Measurements from ENCODE around the gene CDH18.
"Not testable (repeated sequence)": the region's sequence is repeated elsewhere in the genome, so short reads cannot be mapped to it uniquely, and the experiment has no call there.

The CDH18 gene

DNA sequence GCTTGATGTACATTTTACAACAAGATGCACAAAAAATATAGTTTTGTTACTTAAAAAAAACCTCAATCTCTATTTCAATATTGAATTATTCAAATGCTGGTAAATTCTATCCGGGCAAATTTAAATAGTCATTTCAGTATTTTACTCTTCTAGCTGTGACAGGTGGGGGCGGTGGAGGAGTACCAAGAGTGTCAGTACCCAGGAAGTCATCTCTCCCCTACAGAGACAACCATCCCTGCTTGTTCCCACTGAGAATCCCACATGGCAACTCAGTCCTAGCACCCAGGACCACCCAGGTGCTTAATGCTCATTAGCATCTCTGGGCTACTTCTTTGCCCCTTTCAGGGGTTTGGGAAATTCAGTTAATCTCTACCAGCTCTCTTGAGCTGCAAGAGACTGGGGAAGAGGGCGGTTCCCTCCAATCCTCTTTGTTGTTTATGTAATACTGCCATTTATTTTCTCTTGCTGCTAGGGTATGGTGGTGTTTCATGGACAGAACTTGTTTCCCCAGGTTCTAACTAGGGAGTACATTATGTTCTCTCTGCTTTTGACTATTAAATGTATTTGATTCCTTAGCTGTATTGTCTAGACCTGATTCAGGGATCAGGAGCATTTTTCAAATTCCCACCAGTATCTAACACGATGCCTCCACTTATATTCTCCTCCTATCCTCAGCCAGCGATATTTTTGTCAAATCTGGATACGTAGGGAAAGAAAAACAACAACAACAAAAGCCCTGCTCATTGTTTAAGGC is 122.5 kb downstream of the CDH18 start:
- in situ Hi-C loops (cut with MboI; ENCODE audit: low sequenced_read_pairs), result no loop called here

DNA sequence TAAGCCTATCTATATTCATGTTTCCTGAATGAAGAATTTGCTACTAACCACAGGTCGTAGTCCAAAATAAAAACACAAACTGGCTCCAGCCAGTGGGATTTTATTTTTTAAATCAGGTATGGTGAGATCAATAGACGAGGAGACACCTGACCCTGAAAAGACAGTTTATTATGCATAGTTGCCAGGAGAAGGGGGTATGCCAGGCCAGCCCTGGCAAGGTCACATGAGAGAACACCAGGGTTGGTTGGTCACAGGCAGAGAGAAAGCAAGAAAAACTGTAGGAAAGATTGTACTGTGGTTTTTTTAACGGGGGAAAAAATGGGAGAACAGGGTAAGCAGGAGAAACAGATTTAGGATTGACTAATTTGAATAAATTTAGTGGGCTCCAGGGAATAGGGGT is 125.3 kb downstream of the CDH18 start:
- in situ Hi-C loops (cut with MboI; ENCODE audit: low sequenced_read_pairs), result no loop called here

DNA sequence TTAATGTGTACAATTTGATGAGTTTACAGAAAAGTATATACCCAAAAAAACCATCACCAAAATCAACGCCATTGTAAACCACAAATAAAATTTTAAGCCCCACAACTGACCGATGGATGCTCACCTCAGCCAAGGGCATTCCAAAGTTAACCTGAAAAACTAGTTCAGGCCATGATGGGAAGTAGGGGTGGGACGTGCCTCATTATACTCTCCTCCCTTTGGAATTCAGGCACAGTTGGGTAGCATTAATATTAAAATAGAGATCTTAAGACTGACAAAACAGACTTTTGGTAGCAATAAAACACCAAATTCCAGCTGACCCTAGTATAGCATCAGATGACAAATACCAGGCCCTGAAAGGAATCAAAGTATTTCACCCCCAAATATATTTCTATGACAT is 129.0 kb downstream of the CDH18 start:
- in situ Hi-C loops (cut with MboI; ENCODE audit: low sequenced_read_pairs), result no loop called here

DNA sequence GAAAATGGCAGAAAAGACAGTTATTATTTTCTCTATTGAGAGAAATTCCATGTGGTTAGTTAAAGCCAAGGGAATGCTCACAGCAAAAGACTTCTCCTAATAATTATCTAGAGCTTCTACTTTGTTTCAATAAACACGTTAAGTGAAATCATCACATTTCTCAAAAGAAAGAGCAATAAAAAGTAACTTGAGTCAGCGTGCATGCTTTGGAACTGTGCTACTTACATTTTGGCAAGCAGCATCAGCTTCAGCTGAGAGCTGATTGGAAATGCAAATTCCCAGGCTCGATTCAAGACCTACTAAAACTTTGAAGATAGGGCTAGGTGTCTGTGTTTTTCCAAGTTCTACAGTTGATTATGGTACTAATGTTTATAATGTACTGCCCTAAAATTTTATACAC is 132.1 kb downstream of the CDH18 start:
- in situ Hi-C loops (cut with MboI; ENCODE audit: low sequenced_read_pairs), result no loop called here

DNA sequence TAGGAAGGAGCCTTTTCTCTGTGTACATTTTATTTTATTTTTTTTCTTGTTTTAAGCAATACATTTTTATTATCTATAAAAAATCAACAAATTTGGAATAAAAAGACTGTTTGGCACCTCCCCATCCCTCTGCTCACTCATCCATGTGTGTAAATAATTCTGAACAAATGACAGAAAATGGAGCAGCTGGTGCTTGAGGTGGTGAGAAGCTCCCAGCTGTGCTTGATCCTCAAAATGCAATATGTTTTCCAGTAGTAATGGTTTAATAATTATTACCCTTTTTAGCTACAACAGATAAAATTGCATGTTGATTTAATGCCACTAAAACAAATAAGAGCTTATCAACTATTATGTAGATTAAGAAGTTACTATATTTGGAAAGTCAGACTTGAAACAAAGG is 132.5 kb downstream of the CDH18 start:
- in situ Hi-C loops (cut with MboI; ENCODE audit: low sequenced_read_pairs), result no loop called here

DNA sequence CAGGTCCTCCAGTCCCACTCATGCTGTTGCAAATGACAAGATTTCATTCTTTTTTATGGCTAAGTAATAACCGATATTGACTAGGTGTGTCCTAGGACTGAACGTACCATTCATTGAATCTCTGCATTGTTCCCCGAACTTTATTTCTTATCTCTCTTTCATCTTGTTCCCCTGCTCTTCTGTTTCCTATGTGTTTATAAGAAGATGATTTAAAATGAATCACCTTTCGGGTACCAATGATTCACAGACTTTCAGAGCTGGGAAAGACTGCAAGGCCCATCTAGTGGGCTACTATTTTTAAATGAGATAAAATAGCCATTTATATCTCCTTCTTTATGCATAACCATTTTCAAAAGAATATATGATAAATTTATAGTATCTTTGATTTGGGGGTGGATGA is 133.0 kb downstream of the CDH18 start:
- in situ Hi-C loops (cut with MboI; ENCODE audit: low sequenced_read_pairs), result no loop called here

DNA sequence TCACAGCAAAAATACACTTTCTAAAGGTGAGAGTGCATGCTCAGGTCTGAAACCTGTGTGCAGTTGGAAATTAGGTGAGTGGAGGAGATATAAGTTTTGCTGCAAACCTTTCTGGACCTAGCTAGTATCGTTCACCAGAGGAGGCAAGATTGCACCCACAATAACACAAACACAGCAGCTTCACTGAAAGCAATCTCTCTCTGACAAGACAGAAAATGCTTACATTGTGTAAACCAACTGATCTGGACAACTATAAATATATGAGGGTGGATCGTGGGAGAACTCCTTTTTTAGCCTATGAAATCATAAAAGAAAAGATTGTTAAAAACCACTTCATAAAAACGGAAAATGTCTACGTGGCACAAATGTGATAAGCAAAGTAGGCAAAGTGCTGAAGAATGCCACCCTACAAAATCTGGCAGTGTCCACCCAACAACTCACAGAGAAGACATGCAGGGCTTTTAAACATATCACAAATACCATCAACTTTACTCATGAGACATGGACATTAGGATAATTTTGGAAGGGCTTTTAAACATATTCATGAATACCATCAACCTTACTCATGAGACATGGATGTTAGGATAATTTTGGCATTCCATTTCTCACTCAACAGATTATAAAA is 134.3 kb downstream of the CDH18 start:
- in situ Hi-C loops (cut with MboI; ENCODE audit: low sequenced_read_pairs), result no loop called here

DNA sequence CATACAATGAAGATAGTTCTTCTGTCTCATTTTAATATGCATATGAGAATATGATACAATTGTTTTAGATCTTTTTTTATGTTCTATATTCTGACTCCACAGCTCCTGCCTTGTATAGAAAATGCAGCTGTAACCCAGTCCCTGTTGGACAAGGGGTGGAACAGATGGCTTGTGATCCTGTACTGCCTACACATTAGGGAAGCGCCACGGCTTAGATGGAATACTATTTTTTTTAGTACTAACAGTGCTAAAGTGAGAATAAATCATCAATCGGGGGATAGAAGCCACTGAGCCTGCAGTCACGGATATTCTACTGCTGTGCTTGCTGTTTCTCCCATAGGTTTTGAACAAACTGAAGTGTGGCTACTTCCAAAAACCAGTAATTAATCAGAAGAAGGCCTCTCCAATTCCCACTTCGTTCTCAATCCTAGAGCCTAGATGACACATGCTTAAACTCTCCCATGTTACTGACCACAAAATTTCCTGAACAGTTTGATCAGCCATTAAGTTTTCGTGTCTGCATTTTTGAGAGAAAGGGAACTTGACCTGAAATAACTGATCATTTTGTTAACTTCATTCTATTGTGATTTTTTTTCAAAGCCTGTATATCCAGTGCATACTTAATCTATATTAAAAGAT is 150.3 kb downstream of the CDH18 start:
- in situ Hi-C loops (cut with MboI; ENCODE audit: low sequenced_read_pairs), result no loop called here

DNA sequence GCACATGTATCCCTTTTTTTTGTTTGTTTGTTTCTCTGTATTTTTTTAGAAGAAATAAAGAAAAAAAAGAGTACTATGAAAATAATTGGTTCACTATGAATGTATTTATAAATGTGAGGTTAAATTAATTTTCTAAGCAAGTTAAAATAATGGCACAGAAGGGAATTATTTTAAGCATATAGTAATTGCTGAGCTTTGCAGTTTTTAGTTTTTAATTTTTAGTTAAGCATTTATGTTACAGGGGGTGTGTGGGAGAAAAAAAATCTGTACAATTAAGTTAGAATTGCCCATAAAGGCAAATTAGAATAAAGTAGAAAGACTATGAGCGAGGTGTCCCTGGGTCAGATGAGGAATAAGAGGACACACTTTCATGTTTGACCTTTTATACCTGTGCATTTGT is 152.6 kb downstream of the CDH18 start:
- in situ Hi-C loops (cut with MboI; ENCODE audit: low sequenced_read_pairs), result no loop called here

DNA sequence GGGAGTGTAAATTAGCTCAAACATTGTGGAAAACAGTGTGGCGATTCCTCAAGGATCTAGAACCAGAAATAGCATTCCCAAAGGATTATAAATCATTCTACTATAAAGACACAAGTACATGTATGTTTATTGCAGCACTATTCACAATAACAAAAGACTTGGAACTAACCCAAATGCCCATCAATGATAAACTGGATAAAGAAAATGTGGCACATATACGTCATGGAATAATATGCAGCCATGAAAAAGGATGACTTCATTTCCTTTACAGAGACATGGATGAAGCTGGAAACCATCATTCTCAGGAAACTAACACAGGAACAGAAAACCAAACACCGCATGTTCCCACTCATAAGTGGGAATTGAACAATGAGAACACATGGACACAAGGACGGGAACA is 175.3 kb downstream of the CDH18 start:
- in situ Hi-C loops (cut with MboI; ENCODE audit: low sequenced_read_pairs), result not testable (repeated sequence)

DNA sequence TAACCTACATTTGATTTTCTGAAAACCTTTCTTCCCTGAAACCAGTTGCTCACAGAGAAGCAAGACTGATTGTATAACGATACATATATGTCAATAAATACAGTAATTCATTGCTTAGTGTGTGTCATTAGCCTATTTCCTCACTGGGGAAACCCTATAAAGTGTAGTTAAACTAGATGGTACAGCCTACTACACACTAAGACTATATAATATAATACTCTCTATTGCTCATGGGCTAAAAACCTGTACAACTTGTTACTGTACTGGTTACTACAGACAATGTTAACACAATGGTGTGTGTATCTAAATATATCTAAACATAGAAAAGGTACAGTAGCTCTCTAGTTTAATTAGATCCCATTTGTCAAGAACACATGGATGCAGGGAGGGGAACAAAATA is 181.2 kb downstream of the CDH18 start:
- in situ Hi-C loops (cut with MboI; ENCODE audit: low sequenced_read_pairs), result no loop called here

DNA sequence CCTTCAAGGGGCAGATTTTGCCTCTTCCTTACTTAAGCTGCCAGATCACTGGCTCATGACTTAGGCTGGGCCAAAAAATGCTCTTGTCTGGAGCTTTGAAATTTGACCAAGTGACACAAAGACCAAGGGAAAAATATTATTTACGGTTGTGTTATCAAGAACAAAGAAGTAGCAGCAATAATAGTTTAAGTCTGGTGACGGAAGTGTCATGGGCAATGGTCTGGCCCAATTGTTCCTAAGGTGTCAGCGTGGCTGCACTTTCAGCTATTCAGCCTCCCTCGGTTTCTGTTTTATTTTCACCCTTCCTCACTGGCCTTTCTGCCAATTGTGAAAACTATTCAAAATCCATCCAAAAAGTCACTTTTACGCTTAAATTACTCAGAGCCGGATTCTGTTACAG is 185.3 kb downstream of the CDH18 start:
- in situ Hi-C loops (cut with MboI; ENCODE audit: low sequenced_read_pairs), result no loop called here

DNA sequence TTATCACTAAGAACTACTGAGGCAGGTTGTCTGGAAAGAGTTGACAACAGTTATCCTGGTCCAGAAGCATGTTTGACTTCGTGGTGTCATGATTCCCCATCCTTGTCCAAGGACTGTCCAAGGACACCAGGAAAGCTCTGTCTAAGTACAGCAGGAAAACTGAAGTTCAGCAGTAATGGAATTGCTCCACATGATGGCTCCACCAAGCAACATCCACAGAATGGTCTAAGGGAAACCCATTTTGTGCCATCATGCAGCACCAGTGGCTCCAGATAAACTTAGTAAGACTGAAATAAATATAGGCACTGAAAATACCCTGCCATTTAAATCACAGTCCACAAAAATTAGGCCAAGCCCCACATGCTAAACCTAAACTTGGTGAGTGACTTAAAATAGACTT is 192.8 kb downstream of the CDH18 start:
- in situ Hi-C loops (cut with MboI; ENCODE audit: low sequenced_read_pairs), result no loop called here

DNA sequence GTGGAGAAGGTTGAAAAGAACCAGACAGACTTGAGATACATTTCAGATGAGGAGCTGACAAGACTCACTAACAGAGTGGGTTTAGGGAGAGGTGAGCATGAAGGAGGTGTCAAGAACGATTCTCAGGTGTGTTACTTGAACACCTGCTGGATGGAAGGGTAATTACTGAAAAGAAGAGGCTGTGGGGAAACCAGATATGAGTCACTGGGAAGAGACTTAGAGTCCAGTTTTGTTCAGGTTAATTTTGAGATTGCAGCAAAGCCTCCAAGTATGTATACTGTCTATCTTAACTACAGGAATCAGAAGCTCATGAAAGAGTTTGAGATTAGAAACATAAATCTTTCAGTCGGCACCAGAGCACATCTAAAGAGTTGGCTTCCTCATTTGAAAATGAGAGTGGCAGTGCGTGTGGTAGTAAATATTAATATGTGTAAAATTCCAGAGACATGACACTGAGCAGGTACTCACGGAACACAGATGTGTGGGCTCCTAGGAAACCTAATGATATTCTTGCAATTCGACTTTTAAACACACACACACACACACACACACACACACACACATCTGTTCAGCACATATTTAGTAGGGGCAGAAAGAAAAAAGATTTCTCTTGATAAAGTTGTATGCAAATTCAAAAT is 197.1 kb downstream of the CDH18 start:
- in situ Hi-C loops (cut with MboI; ENCODE audit: low sequenced_read_pairs), result no loop called here

DNA sequence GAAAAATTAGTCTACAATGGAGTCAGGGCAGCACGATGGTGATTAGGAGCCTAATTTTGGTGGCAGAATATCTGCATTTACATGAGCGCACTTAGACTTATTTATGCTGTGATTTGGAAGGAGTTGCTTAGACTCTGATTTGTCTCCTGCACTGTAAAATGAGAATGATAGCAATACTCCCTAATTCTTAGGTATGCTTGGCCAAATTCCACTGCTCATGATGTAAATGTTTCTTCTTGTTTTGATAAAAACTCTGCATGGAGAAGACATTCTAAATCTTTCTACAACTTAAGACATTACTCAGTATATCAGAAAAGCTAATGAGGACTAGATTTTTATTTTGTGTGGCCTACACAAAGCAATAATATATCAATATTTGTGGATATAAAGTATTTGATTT is 205.4 kb downstream of the CDH18 start:
- in situ Hi-C loops (cut with MboI; ENCODE audit: low sequenced_read_pairs), result no loop called here

DNA sequence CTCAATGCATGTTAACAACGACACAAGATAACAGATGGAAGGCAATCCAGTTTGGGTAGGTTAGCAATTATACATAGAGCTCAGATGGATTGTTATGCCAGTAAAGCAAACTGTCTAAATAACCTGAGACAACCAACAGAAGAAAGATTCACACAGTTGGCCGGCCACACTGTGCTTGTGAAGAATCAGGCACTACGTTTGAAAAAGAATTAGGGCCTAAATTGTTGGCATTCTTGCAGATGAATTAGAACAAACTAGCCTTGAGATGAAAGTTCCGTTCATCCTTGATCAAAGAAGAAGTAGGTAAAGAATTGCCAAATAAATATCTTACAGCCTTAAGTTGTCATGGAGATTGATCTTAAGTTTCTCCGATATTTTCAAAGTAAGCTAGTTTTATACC is 210.6 kb downstream of the CDH18 start:
- in situ Hi-C loops (cut with MboI; ENCODE audit: low sequenced_read_pairs), result no loop called here

DNA sequence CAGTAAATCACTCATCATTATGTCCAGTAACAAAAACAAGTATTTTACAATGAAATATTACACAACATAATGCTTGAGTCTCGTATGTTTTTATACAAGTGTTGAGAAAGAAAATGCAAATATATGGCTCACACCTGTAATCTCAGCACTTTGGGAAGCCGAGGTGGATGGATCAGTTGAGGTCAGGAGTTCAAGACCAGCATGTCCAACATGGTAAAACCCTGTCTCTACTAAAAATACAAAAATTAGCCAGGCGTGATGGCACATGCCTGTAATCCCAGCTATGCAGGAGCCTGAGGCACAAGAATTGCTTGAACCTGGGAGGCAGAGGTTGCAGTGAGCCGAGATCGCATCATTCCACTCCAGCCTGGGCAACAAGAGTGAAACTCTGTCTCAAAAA is 211.1 kb downstream of the CDH18 start:
- in situ Hi-C loops (cut with MboI; ENCODE audit: low sequenced_read_pairs), result not testable (repeated sequence)

DNA sequence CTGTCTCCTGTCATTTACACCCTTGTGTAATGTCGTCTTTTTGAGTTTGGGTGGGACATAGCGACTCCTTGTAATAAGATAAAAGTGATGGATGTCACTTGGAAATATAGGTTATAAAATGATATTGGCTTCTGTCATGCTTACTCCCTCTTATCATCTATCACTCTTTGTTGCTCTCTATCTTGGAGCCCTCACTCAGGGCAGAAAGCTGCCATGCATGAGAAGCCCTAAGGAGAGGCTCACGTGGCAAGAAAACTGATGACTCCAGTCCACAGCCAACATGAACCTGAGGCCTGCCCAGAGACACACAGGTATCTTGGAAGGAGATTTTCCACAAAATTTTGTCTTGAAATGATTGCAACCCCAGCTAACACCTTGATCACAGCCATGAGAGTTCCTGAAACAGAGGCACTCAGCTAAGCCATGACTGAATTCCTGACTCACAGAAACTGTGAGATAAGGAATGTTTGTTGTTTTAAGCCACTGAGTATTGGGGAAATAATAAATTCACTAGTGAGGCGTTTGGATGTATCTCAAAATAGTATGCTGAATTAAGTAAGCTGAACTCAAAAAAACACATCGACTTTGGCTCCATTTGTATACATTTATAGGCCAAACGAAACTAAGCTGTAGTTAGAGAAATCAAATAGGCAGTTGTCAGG is 216.7 kb downstream of the CDH18 start:
- in situ Hi-C loops (cut with MboI; ENCODE audit: low sequenced_read_pairs), result no loop called here

DNA sequence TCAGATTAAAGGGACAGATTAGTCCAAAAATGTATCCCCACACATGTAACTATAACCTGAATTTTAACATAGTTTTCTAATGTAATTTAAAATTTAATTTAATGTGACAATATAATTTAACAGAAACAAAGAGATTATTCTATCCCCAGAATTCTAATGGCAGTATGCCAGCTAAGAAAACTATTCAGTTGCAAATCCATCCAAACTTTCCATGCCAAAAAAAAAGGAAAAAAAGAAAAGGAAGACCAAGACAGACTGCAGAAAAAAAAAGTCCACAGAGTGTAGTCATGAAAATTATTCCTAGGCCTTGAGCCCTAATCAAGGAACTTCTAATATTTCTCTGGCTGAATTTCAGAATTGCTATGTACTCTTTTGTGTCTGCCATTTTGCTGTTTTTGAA is 217.6 kb downstream of the CDH18 start:
- in situ Hi-C loops (cut with MboI; ENCODE audit: low sequenced_read_pairs), result no loop called here

DNA sequence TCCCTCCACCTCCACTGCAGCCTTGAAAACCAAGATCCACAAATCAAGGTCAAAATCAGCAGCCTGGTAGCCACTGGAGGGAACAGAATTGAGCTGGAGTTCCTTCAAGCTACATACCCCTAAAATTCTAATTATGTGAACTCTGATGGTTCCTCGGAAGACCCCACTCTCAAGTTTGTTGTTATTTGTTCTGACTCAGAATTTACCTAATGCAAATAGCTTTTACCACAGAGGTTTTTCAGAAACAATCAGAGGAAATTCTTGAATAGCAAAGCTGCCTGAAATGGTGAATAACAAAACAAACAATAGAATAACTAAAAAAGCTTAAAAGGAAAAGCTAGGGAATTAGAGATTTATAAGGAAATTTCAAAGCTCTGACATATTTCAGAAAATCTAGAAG is 220.0 kb downstream of the CDH18 start:
- in situ Hi-C loops (cut with MboI; ENCODE audit: low sequenced_read_pairs), result no loop called here

DNA sequence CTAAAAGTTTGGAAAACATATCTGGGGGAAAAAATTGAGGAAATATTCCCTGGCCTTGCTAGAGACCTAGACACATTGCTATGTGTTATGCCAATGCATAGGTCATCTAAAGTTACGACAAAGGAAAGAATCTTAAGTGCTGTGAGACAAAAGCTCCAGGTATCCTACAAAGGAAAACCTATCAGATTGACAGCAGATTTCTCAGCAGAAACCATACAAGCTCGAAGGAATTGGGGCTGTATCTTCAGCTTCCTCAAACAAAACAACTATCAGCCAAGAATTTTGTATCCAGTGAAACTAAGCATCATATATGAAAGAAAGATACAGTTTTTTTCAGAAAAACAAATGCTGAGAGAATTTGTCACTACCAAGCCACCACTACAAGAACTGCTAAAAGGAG is 234.4 kb downstream of the CDH18 start:
- in situ Hi-C loops (cut with MboI; ENCODE audit: low sequenced_read_pairs), result no loop called here

Measured in HL-60/S4 (cell line).